ENCODE results near the gene GOLGA8R.
A peak's percentile ranks its signal among the peaks of the same experiment; 100 is the strongest.
"Not testable (repeated sequence)": the region's sequence is repeated elsewhere in the genome, so short reads cannot be mapped to it uniquely, and the experiment has no call there.

Gene GOLGA8R

DNA sequence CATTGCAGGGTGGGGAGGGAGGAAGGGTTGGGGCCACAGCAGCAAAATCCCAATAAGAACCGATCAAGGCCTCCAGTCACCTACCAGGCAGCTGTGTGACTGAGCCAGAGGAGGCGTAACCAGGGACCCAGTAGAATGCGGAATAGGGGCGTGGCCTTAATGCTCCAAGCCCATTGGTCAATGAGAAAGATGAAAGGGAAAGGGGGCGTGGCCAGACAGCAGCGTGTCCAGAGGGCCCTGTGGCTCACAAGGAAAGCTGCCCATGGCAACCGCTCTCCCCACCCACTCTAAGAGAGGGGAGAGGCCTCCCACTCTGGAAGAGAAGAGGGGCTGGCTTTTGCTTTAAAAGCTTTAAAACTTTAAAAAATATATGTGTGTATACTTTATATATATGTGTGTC, at the start of gene GOLGA8R:
GOLGA8R (minus strand) TSS at position 101 of the 400 bp plus-strand sequence; CDS start at position 3, 98 bp downstream.
- H3K27ac ChIP-seq, H3K4me3 ChIP-seq: not testable (repeated sequence)

DNA sequence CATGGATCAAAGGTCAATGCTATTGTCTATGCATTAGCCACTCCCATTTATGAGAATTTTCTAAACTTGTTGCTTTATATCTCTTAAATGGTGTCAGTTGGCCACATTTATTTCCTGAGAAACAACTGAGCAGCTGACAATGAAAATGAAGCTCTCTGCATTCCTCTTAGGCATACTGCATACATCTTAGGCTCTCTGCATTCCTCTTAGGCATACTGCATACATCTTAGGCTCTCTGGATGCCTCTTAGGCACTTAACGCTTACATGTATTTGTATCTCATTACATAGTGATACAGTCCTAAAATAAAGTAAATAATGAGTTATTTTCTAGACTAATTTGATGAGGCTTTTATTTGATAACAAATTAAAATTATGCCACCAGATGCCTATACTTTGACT, 49.8 kb upstream of the GOLGA8R start:
- H3K4me3 ChIP-seq: not testable (repeated sequence)

GRCh38 chr15:30462176-30462575, 48.1 kb upstream of the GOLGA8R start:
- H3K27ac ChIP-seq, H3K4me3 ChIP-seq: not testable (repeated sequence)

More for the DNA sequence above, 49.8 kb upstream of the GOLGA8R start:
- H3K27ac ChIP-seq: not testable (repeated sequence)

DNA sequence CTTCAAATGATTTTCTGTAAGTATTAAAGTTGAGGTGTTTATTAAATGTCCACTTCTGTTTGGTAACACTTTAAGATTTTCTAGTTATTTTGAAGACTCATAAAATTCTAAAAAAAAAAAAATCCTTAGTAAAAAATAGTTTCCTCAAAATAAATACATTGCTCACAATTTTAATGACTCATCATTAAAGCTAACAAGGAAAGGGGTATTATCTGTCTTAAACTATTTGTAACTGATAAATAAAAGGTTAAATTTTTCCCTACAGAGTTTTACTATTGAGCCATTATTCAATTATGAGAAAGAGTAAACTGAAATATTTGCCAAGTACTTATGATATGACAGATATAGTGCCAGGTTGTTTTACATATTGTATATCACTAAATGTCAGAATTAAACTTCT, 38.6 kb upstream of the GOLGA8R start:
- not testable (repeated sequence) for H3K27ac ChIP-seq, H3K4me3 ChIP-seq

GRCh38 chr15:30438348-30438747, 24.3 kb upstream of the GOLGA8R start:
- not testable (repeated sequence) for H3K27ac ChIP-seq, H3K4me3 ChIP-seq

GRCh38 chr15:30435878-30436277, 21.8 kb upstream of the GOLGA8R start:
- H3K27ac ChIP-seq, H3K4me3 ChIP-seq: not testable (repeated sequence)

GRCh38 chr15:30420723-30421122, 6.7 kb upstream of the GOLGA8R start:
- H3K27ac ChIP-seq, H3K4me3 ChIP-seq: not testable (repeated sequence)

- H3K4me3 ChIP-seq, H3K27ac ChIP-seq: not testable (repeated sequence)
These were observed 6.4 kb downstream of the GOLGA8R start for GRCh38 chr15:30407636-30408035.

GRCh38 chr15:30398988-30399387, 15.1 kb downstream of the GOLGA8R start:
- not testable (repeated sequence) for H3K4me3 ChIP-seq, H3K27ac ChIP-seq

- not testable (repeated sequence) for H3K27ac ChIP-seq, H3K4me3 ChIP-seq
These were observed 20.4 kb downstream of the GOLGA8R start for GRCh38 chr15:30393664-30393991.

GRCh38 chr15:30392766-30393663, 21.0 kb downstream of the GOLGA8R start, which contains the start of gene CHRFAM7A:
Gene CHRFAM7A (minus strand): TSS chr15:30393540. CDS start chr15:30383351, 10,189 bp downstream.
- not testable (repeated sequence) for H3K27ac ChIP-seq
- peak within 1 kb of the TSS in 2 of 7 experiments; percentile 23 to 30 for H3K4me3 ChIP-seq

DNA sequence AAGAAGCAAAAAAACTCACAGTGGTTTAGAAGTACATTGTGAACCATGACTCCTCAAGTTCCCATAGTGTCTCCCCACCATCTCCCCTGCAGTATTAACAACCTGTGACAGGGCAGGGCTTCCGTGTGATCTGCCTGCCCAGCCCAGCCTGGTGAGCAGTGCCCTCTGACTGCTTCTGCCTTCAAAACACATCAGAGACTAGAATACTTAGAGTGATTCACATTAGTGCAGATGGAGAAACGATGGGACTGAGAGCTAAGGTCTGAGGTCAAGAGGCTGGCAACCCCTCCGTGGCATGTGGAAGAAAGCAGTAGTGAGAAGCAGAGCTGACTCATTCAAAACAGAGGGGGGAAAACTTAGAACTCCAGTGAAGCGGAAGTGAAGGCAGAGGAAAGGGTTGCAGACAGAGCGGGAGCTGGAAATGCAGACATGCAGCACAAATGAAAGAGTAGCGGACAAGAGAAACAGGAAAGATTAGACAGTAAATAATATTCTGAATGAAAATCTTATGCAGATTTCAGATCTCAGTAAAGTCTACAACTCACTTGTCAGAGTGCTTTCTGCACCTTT, 27.7 kb downstream of the GOLGA8R start:
- H3K4me3 ChIP-seq, H3K27ac ChIP-seq: not testable (repeated sequence)

DNA sequence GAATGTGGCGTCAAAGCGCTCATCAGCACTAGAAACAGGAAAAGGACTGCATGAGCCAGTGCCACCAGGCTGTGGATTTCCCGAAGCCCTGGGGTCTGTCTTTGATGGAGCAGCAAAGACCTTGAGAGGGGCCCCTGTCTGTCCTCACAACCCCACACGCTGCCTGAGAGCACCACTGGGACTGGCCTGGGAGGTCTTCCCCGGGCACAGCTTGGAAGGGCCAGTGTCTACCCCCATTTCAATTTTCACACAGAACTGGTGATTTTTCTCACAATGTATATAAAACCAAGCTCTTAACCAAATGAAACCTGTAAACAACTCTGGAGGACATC, 37.0 kb downstream of the GOLGA8R start:
- not testable (repeated sequence) for H3K4me3 ChIP-seq, H3K27ac ChIP-seq

DNA sequence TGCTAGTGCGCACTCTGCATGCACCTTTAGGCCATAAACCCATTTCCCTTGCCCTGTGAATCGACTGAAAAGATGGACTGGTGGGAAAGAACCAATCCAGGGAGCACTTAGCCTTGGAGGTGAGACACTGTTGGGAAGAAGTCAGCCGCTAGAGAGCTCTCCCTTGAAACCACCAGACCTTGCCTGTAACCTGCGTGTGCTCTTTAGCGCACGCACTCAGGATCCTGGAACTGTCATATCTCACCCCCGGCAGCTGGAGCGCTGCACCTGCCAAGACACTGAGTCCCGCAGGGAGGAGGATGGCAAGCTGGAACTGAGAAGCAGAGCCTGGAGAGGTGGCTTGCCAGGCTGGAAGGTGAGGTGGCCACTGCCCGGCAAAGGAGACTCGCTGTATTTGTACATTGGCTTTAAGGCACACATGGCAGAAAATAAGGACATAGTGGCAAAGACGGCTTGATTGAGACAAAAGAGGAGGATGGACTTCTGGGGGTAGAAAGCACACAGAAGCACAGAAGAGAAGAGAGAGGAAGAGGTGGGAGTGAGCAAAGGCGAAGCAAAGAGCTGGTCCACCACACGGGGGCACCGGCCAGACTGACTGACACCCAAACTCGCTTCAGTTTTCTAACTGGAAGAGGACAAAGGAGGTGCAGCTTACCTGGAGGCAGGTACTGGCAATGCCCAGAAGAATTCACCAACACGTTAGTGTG, 37.5 kb downstream of the GOLGA8R start:
- H3K27ac ChIP-seq, H3K4me3 ChIP-seq: not testable (repeated sequence)

GRCh38 chr15:30375872-30376271, 38.2 kb downstream of the GOLGA8R start:
- not testable (repeated sequence) for H3K27ac ChIP-seq, H3K4me3 ChIP-seq

DNA sequence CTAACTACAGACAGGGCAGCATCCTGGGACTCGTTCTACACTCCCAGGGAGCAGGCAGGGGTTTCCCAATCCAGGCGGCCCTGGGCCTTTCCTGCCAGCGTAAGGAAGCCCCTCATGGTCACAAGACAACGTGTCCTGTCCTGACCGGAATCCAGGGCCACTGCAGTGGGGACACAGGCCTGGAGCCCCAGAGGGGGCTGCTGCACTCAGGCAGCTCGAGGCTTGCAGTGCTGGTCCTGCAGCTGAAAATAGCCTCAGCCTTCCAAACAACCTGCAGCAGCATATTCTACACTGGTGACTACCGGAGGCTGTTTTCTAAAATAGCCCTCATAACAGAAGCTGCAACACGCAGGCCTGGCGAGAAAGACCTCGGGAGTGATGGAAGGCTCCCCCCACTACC, 39.2 kb downstream of the GOLGA8R start:
- not testable (repeated sequence) for H3K4me3 ChIP-seq, H3K27ac ChIP-seq

GRCh38 chr15:30368271-30368670, 45.8 kb downstream of the GOLGA8R start:
- H3K27ac ChIP-seq, H3K4me3 ChIP-seq: not testable (repeated sequence)

- not testable (repeated sequence) for H3K4me3 ChIP-seq, H3K27ac ChIP-seq
These were observed 46.8 kb downstream of the GOLGA8R start for GRCh38 chr15:30367246-30367645.

DNA sequence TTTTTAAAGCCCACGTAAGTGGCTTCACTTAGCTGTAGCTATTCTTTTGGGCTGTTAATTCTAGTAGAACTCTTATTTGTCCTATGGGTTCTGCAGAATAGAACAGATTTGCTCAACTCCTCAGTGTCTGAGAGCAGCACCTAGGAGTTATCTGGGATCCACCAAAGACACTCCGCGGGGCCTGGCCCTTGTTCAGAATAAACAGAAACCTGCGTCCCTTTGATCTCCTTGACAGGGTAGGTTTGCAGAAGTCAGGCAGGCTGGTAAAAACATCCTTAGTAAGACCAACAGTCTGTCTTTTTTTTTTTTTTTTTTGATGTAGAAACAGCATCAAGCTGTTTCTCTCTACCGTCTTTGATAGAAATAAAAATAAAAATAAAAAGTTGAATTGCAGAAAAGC, 52.7 kb downstream of the GOLGA8R start:
- not testable (repeated sequence) for H3K27ac ChIP-seq, H3K4me3 ChIP-seq

GRCh38 chr15:30360990-30361389, 53.1 kb downstream of the GOLGA8R start:
- H3K27ac ChIP-seq, H3K4me3 ChIP-seq: not testable (repeated sequence)

DNA sequence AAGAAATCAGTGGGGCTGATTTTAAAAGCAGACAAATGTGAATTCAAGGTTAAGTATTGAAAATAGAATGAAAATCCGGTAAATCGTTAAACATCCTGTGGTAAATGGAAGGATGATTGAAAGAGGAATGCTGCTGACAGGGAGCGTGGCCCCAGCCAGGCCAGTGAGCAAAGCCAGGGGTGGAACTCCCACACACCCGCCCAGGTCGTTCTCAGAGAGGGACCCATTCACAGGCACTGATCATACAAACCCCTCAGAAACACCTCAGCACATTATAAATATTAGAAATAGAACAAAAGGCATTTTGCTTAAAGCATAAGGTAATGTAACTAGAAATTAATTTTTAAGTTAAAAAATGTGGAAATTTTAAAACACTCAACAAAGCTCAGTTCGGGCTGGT, 59.0 kb downstream of the GOLGA8R start:
- not testable (repeated sequence) for H3K4me3 ChIP-seq, H3K27ac ChIP-seq

All from skin epidermis (tissue), 12 donors.